Amygdala (tissue), 56 donors: Measurements from ENCODE around the gene HK2.

Experiments used
- DNase-seq, 56 donors: peaks; one replicate each; lab custom pipeline; 2025; lab: John Stamatoyannopoulos, UW

Gene HK2

GRCh38 chr2:74924463-74925265, 90.7 kb downstream of the HK2 start:
- no peak for DNase-seq

- DNase-seq: no peak
Measured at GRCh38 chr2:74925361-74925786, 91.4 kb downstream of the HK2 start.

DNA sequence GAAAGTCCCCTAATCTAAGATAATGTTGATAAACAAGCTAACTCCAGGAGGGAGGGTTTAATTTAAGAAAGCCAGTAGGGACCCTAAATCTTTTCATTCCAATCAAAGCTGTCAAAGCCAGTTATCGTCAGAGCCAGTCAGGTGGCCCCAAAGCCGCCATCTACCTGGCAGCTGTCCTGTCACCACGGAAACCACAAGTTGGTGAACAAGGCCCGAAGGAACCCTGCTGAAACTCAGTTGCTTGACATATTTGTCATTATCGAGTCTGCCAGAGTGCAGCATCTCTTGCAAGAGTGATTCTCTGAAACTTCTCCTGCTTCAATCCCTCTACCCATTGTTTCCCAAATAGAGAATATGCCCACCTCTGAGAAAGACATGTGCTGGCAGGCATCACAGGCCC, 93.7 kb downstream of the HK2 start:
- no peak for DNase-seq

DNA sequence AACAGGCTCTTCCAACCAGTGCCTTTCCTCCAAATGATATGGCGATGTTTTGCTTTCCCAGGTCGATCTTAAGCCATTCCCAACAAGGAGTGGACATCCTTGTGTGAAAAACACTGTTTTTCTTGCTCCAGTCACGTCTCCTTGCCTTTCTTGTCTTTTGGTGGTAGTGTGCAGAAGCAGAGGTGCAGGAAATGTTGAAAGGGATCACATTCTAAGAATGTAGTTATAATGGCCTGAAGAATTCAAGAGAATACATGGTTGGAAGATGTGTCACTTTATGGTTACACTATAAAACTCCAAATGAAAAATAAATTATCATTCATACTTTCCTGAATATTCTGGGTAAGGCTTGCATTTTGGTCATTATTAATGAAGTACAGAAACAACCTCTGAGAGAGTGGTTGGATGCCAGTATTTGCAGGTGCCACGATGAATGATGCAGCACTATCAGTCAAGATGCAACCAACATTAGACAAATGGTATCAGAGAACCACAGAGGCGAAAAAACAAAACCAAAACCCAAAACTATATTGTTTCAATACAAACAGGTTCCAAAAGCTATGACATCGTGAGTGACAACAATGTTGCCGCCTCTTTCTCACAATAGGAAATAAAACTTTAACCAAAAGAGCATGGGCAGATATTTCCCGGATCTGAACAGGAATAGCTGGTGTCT, 97.0 kb downstream of the HK2 start:
- no peak for DNase-seq

DNA sequence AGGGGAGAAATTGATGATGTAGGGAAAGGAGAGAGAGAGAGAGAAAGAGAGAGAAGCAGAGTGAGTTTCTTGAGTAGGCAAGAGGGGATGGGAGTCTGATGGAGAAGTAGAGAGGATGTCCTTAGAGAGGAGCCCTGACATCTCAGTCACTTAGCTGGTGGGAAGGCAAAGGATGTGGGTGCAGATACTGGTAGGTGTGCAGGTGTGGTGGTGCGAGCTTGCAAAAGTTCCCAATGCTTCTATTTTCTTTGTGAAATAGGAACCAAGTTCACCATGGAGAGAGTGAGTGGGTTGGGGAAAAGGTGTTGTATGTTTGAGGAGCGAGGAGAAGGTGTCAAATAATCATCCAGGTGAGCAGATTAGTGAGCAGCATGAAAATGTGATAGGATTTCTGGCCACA, 98.0 kb downstream of the HK2 start:
- DNase-seq: no peak

- no peak for DNase-seq
Measured at GRCh38 chr2:74935975-74936391, 102.1 kb downstream of the HK2 start.

- no peak for DNase-seq
Measured at GRCh38 chr2:74937221-74937880, 103.4 kb downstream of the HK2 start.

DNA sequence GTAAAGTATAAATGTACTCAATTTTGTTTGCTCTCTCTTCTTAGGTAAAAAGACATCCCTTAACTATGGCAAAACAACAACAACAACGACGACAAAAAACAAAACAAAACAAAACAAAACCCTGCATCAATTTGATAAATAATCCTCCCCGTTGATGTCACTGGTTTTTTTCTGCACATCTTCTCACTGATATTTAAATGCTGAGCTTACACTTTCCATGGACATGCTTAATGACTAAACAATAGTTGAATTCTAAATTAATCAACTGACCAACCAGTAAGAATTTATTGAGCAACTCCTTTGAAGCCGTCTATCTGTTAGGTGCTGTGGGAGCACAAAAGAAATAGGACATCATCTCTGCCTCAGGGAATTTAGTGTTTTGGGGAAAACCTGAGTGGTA, 104.3 kb downstream of the HK2 start:
- no peak for DNase-seq

DNA sequence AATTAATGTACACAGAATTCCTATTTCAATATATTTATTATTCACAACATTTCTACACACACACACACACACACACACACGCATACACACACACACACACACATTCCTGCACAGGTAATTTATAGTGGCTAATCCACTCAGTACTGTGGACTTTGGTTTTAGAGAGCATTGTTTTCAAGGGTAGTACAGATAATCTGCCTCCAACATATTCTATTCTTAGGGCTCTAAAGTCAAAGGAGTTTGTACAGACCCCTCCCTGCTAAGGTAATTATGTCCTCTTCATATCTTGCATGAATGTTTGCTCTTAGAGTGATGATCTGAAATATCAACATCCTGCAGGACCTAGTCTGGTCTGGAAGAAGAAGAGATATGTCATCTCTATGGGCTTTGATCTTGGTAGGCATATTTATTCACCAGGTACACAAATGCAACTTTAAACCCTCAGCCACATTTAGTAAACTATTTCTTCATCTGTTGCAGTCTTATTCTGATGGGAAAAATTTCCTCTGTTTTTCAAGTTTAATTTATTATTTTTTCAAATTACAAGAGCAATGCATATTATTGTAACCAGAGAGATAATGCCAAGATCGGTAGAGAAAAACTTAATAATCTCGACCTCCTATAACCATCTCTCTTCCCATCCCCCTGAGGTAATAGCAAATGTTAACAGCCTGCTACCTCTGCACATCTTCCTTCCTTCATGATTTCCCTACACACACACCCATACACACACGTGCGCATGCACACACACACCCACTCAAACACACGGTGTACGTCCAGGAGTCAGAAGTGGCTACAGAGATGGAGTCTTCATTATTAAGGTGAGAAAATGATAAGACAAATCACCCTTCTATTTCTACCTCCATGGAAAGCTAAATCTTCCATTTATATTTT, 106.2 kb downstream of the HK2 start:
- no peak for DNase-seq

DNA sequence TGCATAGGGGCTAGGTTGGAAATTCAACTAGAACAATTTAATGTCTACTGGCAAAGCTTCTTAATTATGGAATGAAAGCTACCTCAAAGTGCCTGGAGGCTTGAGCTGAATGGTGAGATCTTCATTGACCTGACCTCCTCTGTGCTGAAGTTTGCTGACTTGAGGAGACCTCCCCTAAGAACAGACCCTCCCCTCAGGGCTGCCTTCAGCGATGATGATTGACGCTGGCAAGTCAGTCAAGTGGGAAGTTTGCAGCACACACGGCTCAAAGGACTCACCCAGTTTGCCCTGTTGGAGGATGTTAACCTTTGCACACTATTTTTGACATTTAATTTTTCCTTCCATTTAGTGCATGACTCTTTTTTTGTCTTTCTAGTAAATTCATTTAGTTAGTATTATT, 107.4 kb downstream of the HK2 start:
- no peak for DNase-seq

DNA sequence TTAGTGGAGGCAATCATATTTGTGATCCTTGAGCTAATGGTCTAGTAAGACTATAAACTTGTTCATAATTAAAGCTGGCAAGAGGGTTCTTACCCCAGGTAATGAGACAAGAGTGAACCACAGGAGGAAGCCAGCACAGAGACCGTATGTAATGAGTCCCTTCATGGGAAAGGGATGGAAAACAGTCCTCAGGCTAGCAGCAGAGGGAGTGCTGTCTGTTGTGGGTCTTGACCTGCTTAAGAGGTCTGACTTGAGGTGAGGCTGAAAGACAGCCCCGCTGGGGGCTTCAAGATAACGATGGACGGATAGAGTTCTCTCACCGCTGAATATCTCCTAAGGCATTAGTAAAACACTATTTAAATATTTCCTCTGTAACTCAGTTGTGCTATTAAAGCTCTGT, 108.3 kb downstream of the HK2 start:
- no peak for DNase-seq
